Activated naive CD4-positive, alpha-beta T cell treated with anti-CD3 and anti-CD28 coated beads, Interleukin-2, amount 50 U/mL, for 16 hours (primary cell): ENCODE measurements around the gene ETAA1.

Source experiments
- DNase-seq: peaks from one replicate; pipeline ENCODE4 v3.0.0-alpha.2; 2020

Gene ETAA1

DNA sequence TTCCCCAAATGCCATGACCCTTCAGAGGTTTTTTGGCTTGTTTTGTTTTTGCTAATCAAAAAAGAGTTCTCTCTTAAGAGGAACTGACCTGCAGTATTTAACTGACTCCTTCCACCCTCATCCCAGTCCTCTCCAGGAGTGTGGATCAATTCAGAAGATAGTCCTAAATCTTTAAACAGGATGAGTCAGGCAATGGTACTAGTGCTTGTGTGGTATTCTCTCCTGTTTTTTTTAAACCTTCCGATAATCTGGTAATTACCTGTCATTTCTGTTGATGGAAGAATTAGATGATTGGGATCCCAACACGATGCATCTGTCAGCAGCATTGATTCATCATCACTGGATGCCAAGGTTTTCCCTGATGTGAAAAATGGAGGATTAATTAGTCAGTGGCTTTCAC lies 41.2 kb downstream of the ETAA1 start:
- DNase-seq, result no peak

GRCh38 chr2:67445652-67446268 lies 48.6 kb downstream of the ETAA1 start:
- DNase-seq, result no peak

DNA sequence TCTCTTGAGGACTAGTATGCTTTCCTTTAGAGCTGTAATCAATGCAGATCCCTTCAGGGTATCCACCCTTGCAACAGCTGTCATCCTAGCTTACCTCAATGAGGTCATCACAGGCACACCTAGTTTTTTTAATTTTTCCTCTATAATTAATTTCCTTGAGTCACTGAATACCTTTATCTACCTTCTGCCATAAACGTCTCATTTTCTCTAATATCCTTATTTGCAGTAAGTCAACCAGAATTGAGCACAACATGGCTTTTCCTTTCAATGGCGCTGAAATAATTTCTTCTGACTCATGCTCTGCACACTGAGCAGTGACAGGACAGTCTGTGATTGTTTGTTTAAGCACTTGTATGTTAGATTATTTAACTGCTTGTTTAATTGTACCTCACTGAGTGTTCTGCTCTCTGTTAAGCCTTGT lies 49.4 kb downstream of the ETAA1 start:
- no peak for DNase-seq

GRCh38 chr2:67448648-67449047 lies 51.5 kb downstream of the ETAA1 start:
- DNase-seq, result no peak

DNA sequence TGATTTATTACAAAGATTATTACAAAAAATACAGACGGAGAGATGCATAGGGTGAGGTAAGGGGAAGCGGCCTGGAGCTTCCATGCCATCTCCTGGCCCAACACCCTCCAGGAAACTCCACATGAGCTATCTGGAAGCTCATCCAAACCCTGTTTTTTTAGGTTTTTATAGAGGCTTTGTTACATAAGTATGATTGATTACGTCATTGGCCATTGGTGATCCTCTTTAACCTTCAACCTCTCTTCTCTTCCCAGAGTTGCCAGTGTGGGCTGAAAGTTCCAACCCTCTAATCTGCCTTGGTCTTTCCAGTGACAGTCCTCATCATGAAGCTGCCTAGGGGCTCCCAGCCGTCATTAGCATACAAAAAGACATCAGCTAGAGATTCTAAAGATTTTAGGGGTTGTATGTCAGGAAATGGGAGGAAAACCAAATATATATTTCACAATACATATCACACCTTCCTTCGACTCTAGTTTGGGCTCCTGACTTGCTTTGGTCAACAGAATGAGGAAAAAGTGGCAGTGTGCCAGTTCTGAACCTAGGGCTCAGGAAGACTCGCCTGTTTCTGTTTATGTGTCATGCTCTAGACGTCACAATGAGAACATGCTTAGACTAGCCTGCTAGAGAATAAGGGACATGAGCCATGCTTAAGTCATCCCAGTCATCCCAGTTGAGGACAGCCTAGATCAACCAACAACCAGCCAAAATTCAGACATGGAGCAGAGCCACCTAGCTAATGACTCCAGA lies 54.1 kb downstream of the ETAA1 start:
- DNase-seq, result no peak

GRCh38 chr2:67453310-67453709 lies 56.2 kb downstream of the ETAA1 start:
- DNase-seq, result no peak

DNA sequence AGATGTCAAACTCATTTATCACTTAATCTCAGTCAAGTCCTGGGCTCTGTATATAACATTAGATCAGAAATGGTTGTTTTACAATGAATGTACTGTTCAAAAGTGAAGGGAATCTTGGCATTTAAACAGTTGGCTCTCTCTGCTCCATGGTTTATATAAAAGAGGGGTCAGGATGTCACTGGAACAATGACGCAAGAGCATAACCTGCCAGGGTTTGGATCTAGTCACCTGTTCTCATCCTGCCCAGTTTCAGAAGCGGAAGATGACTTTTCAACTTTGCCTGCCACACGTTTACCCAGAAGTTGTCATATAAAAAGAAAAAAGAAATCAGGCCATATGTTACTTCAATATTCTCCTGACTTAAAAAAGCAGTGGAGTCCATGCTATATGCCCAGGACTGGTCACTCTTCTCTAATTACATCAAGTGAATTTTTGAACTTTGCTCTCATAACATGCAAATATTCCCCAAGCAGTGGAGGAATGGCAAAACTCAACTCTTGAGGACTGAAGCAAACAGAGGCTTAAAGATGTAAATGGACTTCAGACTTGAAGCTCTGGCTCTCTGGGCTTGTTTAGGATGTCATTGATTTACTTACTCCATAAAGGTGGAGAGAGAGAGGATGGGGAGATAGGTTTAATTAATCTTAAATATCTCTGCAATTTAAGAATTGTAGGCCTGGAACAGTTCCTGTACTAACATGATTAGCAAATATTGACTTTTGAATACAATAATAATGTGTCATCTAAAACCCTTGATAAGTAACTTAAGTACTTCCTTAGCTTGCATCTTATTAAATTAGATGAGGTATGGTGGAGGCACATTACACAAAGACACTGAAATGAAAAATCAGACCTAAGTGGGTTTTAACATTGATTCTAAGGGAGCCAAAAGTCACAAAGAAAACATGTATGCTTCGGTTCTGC lies 58.3 kb downstream of the ETAA1 start:
- no peak for DNase-seq

- no peak for DNase-seq
Observed at GRCh38 chr2:67456428-67456827, 59.3 kb downstream of the ETAA1 start.

- no peak for DNase-seq
Observed at GRCh38 chr2:67457699-67458098, 60.6 kb downstream of the ETAA1 start.

DNA sequence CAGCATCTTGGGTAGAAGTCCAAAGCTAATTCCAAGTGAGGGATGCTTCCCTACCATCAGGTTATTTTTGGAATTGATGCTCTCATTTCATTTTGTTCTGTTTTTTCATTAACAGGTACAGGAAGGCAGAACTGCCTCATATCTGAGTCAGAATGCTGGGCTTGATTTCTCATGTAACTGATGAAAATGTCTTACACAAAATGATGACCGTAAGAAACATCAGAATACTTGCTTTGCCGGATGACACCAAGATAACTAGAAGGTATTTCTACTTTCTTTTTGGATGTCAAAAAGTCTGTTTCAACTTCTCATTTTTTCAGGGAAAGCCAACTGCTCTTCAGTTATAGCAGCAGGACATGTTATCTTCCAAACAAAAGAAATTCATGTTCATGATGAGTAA lies 62.6 kb downstream of the ETAA1 start:
- no peak for DNase-seq
